ENCODE data around the gene OR8D2. TPM values are rescaled to one million over a fixed set of nuclear protein-coding genes. Genes with fewer than 3 reads are reported as not detected.

OR8D2 gene
- total and polyA plus RNA-seq, 2 donors (not counting 3 experiments of a cell fraction or from before 2014, with no cell fraction given) = not detected

- dilution Hi-C loops (cut with MboI; ENCODE audit: extremely low pct_ligation_motif_present, low sequenced_read_pairs) = no loop called here
- Histone ChIP-seq H3K4me2 (ENCODE audit: insufficient read depth, low read length) (no peak overlapping the region), H3K4me1 (ENCODE audit: control insufficient read depth, extremely low read depth, insufficient read depth, low read length) (peaks cover 6% of the 10 kb centered on the region), H3K9me1 (replicated peaks; ENCODE audit: control insufficient read depth, extremely low read depth, insufficient read depth, low read length) (no peaks in the 10 kb centered on the region), H3K79me2 (ENCODE audit: control insufficient read depth, insufficient read depth, low read length) (no peaks in the 10 kb centered on the region), H3K36me3 (ENCODE audit: control insufficient read depth in 2 of 2, extremely low read depth in 1 of 2, insufficient read depth in 2 of 2, low read length in 2 of 2) (no peaks in the 10 kb centered on the region), H3K4me3 (replicated peaks in 1 of 3; ENCODE audit: insufficient read depth in 1 of 3, low read depth in 1 of 3, low read length in 3 of 3) (no peak overlapping the region), H3K9ac (replicated peaks; ENCODE audit: extremely low read depth, insufficient read depth, low read length) (no peak overlapping the region), H4K20me1 (replicated peaks; ENCODE audit: control insufficient read depth, extremely low read depth, insufficient read depth, low read length) (no peaks in the 10 kb centered on the region), H3K27ac (ENCODE audit: insufficient read depth, low read depth, low read length) (no peak overlapping the region), H3K27me3 (ENCODE audit: control insufficient read depth in 2 of 2, insufficient read depth in 2 of 2, low read length in 2 of 2) (peaks cover 0 to 9% of the 10 kb centered on the region in 2 experiments), H2AFZ (ENCODE audit: low read depth, low read length) (no peak overlapping the region), H3K9me3 (replicated peaks; ENCODE audit: control insufficient read depth, insufficient read depth, low read length) (no peaks in the 10 kb centered on the region)
- intact Hi-C loops (cut with micrococcal nuclease) = no loop called here
- DNase-seq (ENCODE audit: low read depth, low spot score) (peak; percentile 16), FAIRE-seq (no peak)
- CTCF ChIA-PET = no interaction called here
- no peak for TF ChIP-seq GATA2 (IDR thresholded peaks at IDR 0.05; ENCODE audit: insufficient read depth, insufficient read length, low read depth, low read length)
- TF ChIP-seq FOS (IDR thresholded peaks at IDR 0.05; ENCODE audit: borderline replicate concordance, insufficient read depth, low read length) = peak; percentile 17
- POLR2A ChIA-PET = no interaction called here
- BruUV-seq (replicated peaks) = no TSS peak
Measured at GRCh38 chr11:124310721-124311120, 9.3 kb downstream of the OR8D2 start.

GRCh38 chr11:124307093-124307492 lies 12.9 kb downstream of the OR8D2 start:
- H3K4me1 ChIP-seq (ENCODE audit: control insufficient read depth, extremely low read depth, insufficient read depth, low read length) = no peaks in the 10 kb centered on the region
- no peak overlapping the region for H3K9ac ChIP-seq (replicated peaks; ENCODE audit: extremely low read depth, insufficient read depth, low read length)
- no peak overlapping the region for H3K4me3 ChIP-seq (replicated peaks in 1 of 3; ENCODE audit: insufficient read depth in 1 of 3, low read depth in 1 of 3, low read length in 3 of 3)
- no peak for FAIRE-seq
- H2AFZ ChIP-seq (ENCODE audit: low read depth, low read length) = no peak overlapping the region
- ChIA-PET CTCF (interaction anchor here (1.9 kb wide), 1 partner anchor 235 kb away, joined by 8 read pairs; no protein-coding TSS in a partner anchor), POLR2A (no interaction called here)
- dilution Hi-C loops (cut with MboI; ENCODE audit: extremely low pct_ligation_motif_present, low sequenced_read_pairs) = no loop called here
- H3K79me2 ChIP-seq (ENCODE audit: control insufficient read depth, insufficient read depth, low read length) = no peaks in the 10 kb centered on the region
- H3K27ac ChIP-seq (ENCODE audit: insufficient read depth, low read depth, low read length) = no peak overlapping the region
- no peaks in the 10 kb centered on the region for H3K9me1 ChIP-seq (replicated peaks; ENCODE audit: control insufficient read depth, extremely low read depth, insufficient read depth, low read length)
- BruUV-seq (replicated peaks) = no TSS peak
- TF ChIP-seq FOS (IDR thresholded peaks at IDR 0.05; ENCODE audit: borderline replicate concordance, insufficient read depth, low read length) (no peak), MYC (IDR thresholded peaks at IDR 0.05; ENCODE audit: low read depth, low read length) (no peak), JUN (IDR thresholded peaks at IDR 0.05; ENCODE audit: borderline replicate concordance, insufficient read depth, insufficient read length, low read depth) (no peak), EZH2 (IDR thresholded peaks at IDR 0.05; ENCODE audit: borderline replicate concordance, low read depth, low read length, severe bottlenecking) (no peak), POLR2AphosphoS5 (IDR thresholded peaks at IDR 0.05; ENCODE audit: insufficient read depth, low read depth, low read length) (no peak)
- TF ChIP-seq, protein P1, sequence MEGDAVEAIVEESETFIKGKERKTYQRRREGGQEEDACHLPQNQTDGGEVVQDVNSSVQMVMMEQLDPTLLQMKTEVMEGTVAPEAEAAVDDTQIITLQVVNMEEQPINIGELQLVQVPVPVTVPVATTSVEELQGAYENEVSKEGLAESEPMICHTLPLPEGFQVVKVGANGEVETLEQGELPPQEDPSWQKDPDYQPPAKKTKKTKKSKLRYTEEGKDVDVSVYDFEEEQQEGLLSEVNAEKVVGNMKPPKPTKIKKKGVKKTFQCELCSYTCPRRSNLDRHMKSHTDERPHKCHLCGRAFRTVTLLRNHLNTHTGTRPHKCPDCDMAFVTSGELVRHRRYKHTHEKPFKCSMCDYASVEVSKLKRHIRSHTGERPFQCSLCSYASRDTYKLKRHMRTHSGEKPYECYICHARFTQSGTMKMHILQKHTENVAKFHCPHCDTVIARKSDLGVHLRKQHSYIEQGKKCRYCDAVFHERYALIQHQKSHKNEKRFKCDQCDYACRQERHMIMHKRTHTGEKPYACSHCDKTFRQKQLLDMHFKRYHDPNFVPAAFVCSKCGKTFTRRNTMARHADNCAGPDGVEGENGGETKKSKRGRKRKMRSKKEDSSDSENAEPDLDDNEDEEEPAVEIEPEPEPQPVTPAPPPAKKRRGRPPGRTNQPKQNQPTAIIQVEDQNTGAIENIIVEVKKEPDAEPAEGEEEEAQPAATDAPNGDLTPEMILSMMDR (IDR thresholded peaks at IDR 0.05; ENCODE audit: extremely low read depth in 1 of 2, insufficient read depth in 1 of 2, low read depth in 1 of 2, low read length in 2 of 2) = no peak
- no peaks in the 10 kb centered on the region for H4K20me1 ChIP-seq (replicated peaks; ENCODE audit: control insufficient read depth, extremely low read depth, insufficient read depth, low read length)
- peaks cover 0 to 9% of the 10 kb centered on the region in 2 experiments for H3K27me3 ChIP-seq (ENCODE audit: control insufficient read depth in 2 of 2, insufficient read depth in 2 of 2, low read length in 2 of 2)
- DNase-seq (ENCODE audit: low read depth, low spot score) = no peak
- intact Hi-C loops (cut with micrococcal nuclease) = no loop called here
- H3K9me3 ChIP-seq (replicated peaks; ENCODE audit: control insufficient read depth, insufficient read depth, low read length) = no peaks in the 10 kb centered on the region
- no peak overlapping the region for H3K4me2 ChIP-seq (ENCODE audit: insufficient read depth, low read length)
- H3K36me3 ChIP-seq (ENCODE audit: control insufficient read depth in 2 of 2, extremely low read depth in 1 of 2, insufficient read depth in 2 of 2, low read length in 2 of 2) = no peaks in the 10 kb centered on the region

Data from endothelial cell of umbilical vein (primary cell).